Measurements from ENCODE around the gene RASA1. TPM values are rescaled to one million over a fixed set of nuclear protein-coding genes. Genes with fewer than 3 reads are reported as not detected.

RASA1 gene
- total and polyA plus RNA-seq, 10 donors, result 13.4 to 54.0 (median 36.6) TPM

DNA sequence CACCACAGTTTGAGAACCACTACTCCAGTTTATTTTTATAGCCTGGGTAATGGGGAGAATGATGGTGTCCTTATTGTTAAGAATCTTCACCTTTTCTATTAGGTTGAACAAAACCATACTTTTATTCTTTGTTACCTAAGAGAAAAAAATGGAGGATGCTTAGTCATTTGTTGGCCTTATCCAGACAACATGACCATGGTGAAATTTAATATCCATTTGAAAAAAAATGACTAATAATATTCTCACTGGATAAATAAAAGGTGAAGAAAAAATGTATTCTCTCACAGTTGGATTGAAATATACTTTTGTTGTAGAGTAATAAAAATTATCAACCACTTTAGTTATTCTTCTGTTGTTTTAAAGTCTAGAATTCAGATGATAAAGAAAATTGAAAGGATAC, 150.8 kb downstream of the RASA1 start:
- no peaks in the 10 kb centered on the region for H3K9me3 ChIP-seq
- intact Hi-C loops (cut with DNase I; ENCODE audit: low total_unique reads), result loop anchor here (10.0 kb wide), 1 partner anchor 804 kb away; the partner anchor contains the start of gene COX7C
- H3K4me3 ChIP-seq, result no peak overlapping the region
- H3K27ac ChIP-seq, result no peak overlapping the region
- H3K27me3 ChIP-seq (replicated peaks in 1 of 7), result no peaks in the 10 kb centered on the region
- peaks cover 0 to 3% (median 2%) of the 10 kb centered on the region in 6 donors for H3K4me1 ChIP-seq
- H3K36me3 ChIP-seq, result no peaks in the 10 kb centered on the region
- no peak for DNase-seq
- TF ChIP-seq POLR2A (IDR thresholded peaks at IDR 0.05) (no peak), POLR2AphosphoS5 (IDR thresholded peaks at IDR 0.05) (no peak)
- TF ChIP-seq, protein P1, sequence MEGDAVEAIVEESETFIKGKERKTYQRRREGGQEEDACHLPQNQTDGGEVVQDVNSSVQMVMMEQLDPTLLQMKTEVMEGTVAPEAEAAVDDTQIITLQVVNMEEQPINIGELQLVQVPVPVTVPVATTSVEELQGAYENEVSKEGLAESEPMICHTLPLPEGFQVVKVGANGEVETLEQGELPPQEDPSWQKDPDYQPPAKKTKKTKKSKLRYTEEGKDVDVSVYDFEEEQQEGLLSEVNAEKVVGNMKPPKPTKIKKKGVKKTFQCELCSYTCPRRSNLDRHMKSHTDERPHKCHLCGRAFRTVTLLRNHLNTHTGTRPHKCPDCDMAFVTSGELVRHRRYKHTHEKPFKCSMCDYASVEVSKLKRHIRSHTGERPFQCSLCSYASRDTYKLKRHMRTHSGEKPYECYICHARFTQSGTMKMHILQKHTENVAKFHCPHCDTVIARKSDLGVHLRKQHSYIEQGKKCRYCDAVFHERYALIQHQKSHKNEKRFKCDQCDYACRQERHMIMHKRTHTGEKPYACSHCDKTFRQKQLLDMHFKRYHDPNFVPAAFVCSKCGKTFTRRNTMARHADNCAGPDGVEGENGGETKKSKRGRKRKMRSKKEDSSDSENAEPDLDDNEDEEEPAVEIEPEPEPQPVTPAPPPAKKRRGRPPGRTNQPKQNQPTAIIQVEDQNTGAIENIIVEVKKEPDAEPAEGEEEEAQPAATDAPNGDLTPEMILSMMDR (IDR thresholded peaks at IDR 0.05 in 8 of 11, conservative IDR thresholded peaks at IDR 0.05 in 3 of 11), result no peak

DNA sequence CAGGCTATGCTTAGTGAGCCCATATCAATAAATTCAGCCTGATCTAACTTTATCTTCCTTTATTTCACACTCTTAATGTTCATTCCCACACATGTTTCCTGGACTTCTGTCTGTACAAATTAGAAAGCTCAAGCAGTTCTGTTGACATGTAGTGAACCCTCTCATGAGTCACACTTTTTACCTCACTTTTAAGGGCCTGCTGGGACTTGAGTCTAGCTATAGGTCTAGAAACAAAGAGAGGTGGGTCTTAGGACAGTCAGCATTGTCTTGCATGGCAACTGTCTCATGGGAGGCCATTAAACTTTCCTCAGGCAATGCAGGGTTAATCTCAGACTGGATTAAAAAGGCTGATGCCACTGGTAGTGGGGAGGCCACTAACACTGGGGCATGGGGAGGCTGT, 153.6 kb downstream of the RASA1 start:
- H3K36me3 ChIP-seq, result no peaks in the 10 kb centered on the region
- H3K4me1 ChIP-seq, result no peaks in the 10 kb centered on the region
- DNase-seq, result no peak
- H3K4me3 ChIP-seq, result no peak overlapping the region
- TF ChIP-seq, protein P1 (IDR thresholded peaks at IDR 0.05 in 8 of 11, conservative IDR thresholded peaks at IDR 0.05 in 3 of 11), result no peak
- no peak for TF ChIP-seq POLR2A (IDR thresholded peaks at IDR 0.05)
- no peak for TF ChIP-seq POLR2AphosphoS5 (IDR thresholded peaks at IDR 0.05)
- H3K27me3 ChIP-seq (replicated peaks in 1 of 7), result no peaks in the 10 kb centered on the region
- intact Hi-C loops (cut with DNase I; ENCODE audit: low total_unique reads), result no loop called here
- H3K9me3 ChIP-seq, result no peaks in the 10 kb centered on the region
- H3K27ac ChIP-seq, result no peak overlapping the region

DNA sequence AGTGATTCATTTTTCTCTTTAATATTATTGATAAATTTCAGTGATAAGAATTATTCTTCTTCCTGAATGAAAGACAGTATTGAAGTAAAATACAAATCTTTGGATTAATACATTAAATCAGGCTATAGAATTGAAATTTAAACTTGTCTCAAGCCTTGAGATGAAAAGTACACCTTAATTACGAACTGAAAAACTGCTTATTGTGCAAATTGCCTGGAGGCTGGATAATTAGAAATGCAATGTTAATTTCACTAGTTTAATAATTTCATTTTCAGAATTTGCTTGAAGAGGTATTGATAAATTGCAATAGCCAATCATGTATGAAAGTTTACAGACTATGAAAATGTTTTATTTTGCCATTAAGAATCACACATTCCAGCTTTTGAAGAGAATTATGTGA, 156.1 kb downstream of the RASA1 start:
- Histone ChIP-seq H3K4me3 (no peak overlapping the region), H3K36me3 (no peaks in the 10 kb centered on the region), H3K4me1 (no peaks in the 10 kb centered on the region), H3K27ac (no peak overlapping the region), H3K9me3 (peaks cover 0 to 3% (median 0%) of the 10 kb centered on the region in 8 donors), H3K27me3 (replicated peaks in 1 of 7) (no peaks in the 10 kb centered on the region)
- TF ChIP-seq POLR2AphosphoS5 (IDR thresholded peaks at IDR 0.05), result no peak
- no peak for TF ChIP-seq POLR2A (IDR thresholded peaks at IDR 0.05)
- TF ChIP-seq, protein P1 (IDR thresholded peaks at IDR 0.05 in 8 of 11, conservative IDR thresholded peaks at IDR 0.05 in 3 of 11), result no peak
- no peak for DNase-seq
- intact Hi-C loops (cut with DNase I; ENCODE audit: low total_unique reads), result no loop called here
- 72 to 95% (median 77%) methylated on average over 1 of the region's 1 CpG for WGBS, 5 donors

DNA sequence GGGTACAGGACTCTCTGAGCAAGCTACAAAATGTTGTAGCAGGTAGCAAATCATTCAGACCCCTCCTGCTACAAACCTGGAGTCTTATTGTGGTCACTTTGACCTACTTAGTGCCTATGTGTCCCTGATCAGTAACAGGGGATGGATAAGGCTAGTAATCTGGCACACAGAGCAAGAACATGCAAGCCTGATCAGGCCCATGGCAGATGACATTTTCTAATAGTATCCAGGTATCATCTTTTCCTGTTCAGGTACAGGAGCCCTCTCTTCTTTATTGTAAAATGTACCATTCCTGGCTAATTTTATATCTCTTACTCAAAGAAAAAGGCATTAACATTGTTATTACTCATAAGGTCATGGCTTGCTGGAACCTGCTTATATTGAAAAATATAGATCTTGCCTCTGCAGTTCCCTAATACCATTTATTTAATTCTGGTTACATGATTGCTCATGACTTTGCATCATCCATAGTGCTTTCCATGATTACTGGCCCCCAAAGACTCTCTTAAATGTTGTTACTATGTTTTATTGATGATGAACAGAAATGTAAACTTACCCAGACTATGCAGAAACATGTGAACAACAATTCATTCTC, 163.3 kb downstream of the RASA1 start:
- no peak for DNase-seq
- H3K27me3 ChIP-seq (replicated peaks in 1 of 7), result no peaks in the 10 kb centered on the region
- peaks cover 0 to 3% (median 0%) of the 10 kb centered on the region in 8 donors for H3K9me3 ChIP-seq
- H3K4me1 ChIP-seq, result no peaks in the 10 kb centered on the region
- H3K27ac ChIP-seq, result no peak overlapping the region
- TF ChIP-seq, protein P1 (IDR thresholded peaks at IDR 0.05 in 8 of 11, conservative IDR thresholded peaks at IDR 0.05 in 3 of 11), result no peak
- TF ChIP-seq POLR2A (IDR thresholded peaks at IDR 0.05), result no peak
- no peak for TF ChIP-seq POLR2AphosphoS5 (IDR thresholded peaks at IDR 0.05)
- intact Hi-C loops (cut with DNase I; ENCODE audit: low total_unique reads), result no loop called here
- no peaks in the 10 kb centered on the region for H3K36me3 ChIP-seq
- H3K4me3 ChIP-seq, result no peak overlapping the region

Data from spleen (tissue), 11 donors.